ENCODE data around the gene GRIN2C. TPM values are rescaled to one million over a fixed set of nuclear protein-coding genes. Genes with fewer than 3 reads are reported as not detected.

GRIN2C gene
- total RNA-seq, 1 donor from 2014 or later = 0.74 TPM

DNA sequence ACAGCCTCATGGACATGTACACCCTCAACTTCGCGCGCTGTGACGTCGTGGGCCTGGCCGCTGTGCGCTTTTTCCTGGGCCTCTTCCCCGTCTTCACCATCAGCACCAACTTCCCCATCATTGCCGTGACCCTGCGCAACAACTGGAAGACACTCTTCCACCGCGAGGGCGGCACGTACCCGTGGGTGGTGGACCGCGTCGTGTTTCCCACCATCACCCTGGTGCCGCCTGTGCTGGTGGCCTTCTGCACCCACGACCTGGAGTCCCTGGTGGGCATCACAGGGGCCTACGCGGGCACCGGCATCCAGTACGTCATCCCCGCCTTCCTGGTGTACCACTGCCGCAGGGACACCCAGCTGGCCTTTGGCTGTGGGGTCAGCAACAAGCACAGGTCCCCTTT, 23.5 kb downstream of the GRIN2C start:
- Mint-ChIP-seq H3K4me3 (ENCODE audit: unreplicated experiment) (no peak overlapping the region), H3K27ac (ENCODE audit: unreplicated experiment) (no peak overlapping the region)

GRCh38 chr17:74833501-74834377, 25.9 kb downstream of the GRIN2C start:
- DNase-seq (ENCODE audit: low spot score) = no peak
- Mint-ChIP-seq H3K4me3 (ENCODE audit: unreplicated experiment) (no peak overlapping the region), H3K27me3 (ENCODE audit: unreplicated experiment) (peaks cover 13% of the 10 kb centered on the region), H3K4me1 (ENCODE audit: unreplicated experiment) (peaks cover 3% of the 10 kb centered on the region), H3K36me3 (ENCODE audit: low read depth, unreplicated experiment) (peaks cover 18% of the 10 kb centered on the region), H3K9me3 (ENCODE audit: unreplicated experiment) (no peaks in the 10 kb centered on the region), H3K27ac (ENCODE audit: unreplicated experiment) (no peak overlapping the region)
- TF ChIP-seq, protein P1, sequence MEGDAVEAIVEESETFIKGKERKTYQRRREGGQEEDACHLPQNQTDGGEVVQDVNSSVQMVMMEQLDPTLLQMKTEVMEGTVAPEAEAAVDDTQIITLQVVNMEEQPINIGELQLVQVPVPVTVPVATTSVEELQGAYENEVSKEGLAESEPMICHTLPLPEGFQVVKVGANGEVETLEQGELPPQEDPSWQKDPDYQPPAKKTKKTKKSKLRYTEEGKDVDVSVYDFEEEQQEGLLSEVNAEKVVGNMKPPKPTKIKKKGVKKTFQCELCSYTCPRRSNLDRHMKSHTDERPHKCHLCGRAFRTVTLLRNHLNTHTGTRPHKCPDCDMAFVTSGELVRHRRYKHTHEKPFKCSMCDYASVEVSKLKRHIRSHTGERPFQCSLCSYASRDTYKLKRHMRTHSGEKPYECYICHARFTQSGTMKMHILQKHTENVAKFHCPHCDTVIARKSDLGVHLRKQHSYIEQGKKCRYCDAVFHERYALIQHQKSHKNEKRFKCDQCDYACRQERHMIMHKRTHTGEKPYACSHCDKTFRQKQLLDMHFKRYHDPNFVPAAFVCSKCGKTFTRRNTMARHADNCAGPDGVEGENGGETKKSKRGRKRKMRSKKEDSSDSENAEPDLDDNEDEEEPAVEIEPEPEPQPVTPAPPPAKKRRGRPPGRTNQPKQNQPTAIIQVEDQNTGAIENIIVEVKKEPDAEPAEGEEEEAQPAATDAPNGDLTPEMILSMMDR (IDR thresholded peaks at IDR 0.05; ENCODE audit: unreplicated experiment) = no peak

More for the DNA sequence above, 23.5 kb downstream of the GRIN2C start:
- TF ChIP-seq, protein P1 (IDR thresholded peaks at IDR 0.05; ENCODE audit: unreplicated experiment) = no peak
- peaks cover 16% of the 10 kb centered on the region for H3K4me1 Mint-ChIP-seq (ENCODE audit: unreplicated experiment)
- peaks cover 18% of the 10 kb centered on the region for H3K36me3 Mint-ChIP-seq (ENCODE audit: low read depth, unreplicated experiment)
- H3K9me3 Mint-ChIP-seq (ENCODE audit: unreplicated experiment) = no peaks in the 10 kb centered on the region
- peaks cover 20% of the 10 kb centered on the region for H3K27me3 Mint-ChIP-seq (ENCODE audit: unreplicated experiment)
- DNase-seq (ENCODE audit: low spot score) = no peak

- Mint-ChIP-seq H3K4me3 (ENCODE audit: unreplicated experiment) (no peak overlapping the region), H3K27me3 (ENCODE audit: unreplicated experiment) (peaks cover 13% of the 10 kb centered on the region), H3K36me3 (ENCODE audit: low read depth, unreplicated experiment) (peaks cover 18% of the 10 kb centered on the region), H3K9me3 (ENCODE audit: unreplicated experiment) (no peaks in the 10 kb centered on the region), H3K4me1 (ENCODE audit: unreplicated experiment) (peaks cover 3% of the 10 kb centered on the region), H3K27ac (ENCODE audit: unreplicated experiment) (no peak overlapping the region)
- no peak for DNase-seq (ENCODE audit: low spot score)
- TF ChIP-seq, protein P1 (IDR thresholded peaks at IDR 0.05; ENCODE audit: unreplicated experiment) = no peak
These were observed 27.3 kb downstream of the GRIN2C start for GRCh38 chr17:74832421-74832820.

DNA sequence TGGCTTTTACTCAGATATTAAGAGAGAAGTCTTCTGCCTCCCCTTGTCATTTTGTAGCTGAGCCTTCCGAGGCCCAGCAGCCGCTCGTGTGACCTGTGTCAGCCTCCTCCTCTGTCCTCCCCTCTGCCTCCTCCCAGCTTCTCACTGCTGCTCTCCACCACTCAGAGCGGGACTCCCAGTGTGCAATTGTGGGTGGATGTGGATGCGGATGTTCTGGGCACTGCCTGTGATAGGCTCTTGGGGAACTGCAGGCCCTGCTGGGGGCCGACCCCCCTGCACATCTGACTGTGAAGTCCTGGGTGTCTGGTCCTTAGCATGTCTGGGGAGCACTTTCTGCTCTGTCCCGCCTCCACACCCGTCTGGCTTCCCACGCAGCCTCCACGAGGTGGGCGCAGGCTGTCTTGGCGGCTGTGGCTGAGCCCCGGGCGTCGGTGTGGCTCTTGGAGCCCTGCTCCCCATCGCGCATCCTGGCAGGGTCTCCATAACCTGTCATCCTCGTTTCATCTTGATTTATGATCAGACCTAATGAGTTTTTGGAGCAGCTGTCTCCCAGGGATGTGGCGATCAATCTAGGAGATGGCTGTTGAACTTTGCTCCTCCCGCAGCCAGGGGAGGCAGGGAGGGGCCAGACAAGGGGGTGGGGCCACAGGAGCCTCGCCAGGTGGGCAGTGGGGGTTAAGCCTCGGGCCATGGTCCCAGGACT, 28.1 kb downstream of the GRIN2C start:
- Mint-ChIP-seq H3K27me3 (ENCODE audit: unreplicated experiment) (peaks cover 11% of the 10 kb centered on the region), H3K4me3 (ENCODE audit: unreplicated experiment) (no peak overlapping the region), H3K9me3 (ENCODE audit: unreplicated experiment) (no peaks in the 10 kb centered on the region), H3K36me3 (ENCODE audit: low read depth, unreplicated experiment) (peaks cover 13% of the 10 kb centered on the region), H3K4me1 (ENCODE audit: unreplicated experiment) (peaks cover 3% of the 10 kb centered on the region), H3K27ac (ENCODE audit: unreplicated experiment) (no peak overlapping the region)
- no peak for DNase-seq (ENCODE audit: low spot score)
- TF ChIP-seq, protein P1 (IDR thresholded peaks at IDR 0.05; ENCODE audit: unreplicated experiment) = no peak

GRCh38 chr17:74830861-74831260, 28.8 kb downstream of the GRIN2C start:
- Mint-ChIP-seq H3K4me3 (ENCODE audit: unreplicated experiment) (no peak overlapping the region), H3K36me3 (ENCODE audit: low read depth, unreplicated experiment) (peaks cover 6% of the 10 kb centered on the region), H3K4me1 (ENCODE audit: unreplicated experiment) (peaks cover 3% of the 10 kb centered on the region), H3K27me3 (ENCODE audit: unreplicated experiment) (peaks cover 8% of the 10 kb centered on the region), H3K9me3 (ENCODE audit: unreplicated experiment) (no peaks in the 10 kb centered on the region), H3K27ac (ENCODE audit: unreplicated experiment) (no peak overlapping the region)
- TF ChIP-seq, protein P1 (IDR thresholded peaks at IDR 0.05; ENCODE audit: unreplicated experiment) = no peak
- DNase-seq (ENCODE audit: low spot score) = no peak
